ENCODE data around the gene USP32. TPM values are rescaled to one million over a fixed set of nuclear protein-coding genes. Genes with fewer than 3 reads are reported as not detected.

The USP32 gene
- total and polyA plus RNA-seq, 2 of the 8 experiments (the other 6 are each of a cell fraction or from before 2014, with no cell fraction given): 29.6 to 112 TPM

GRCh38 chr17:60321336-60322055 is 70.4 kb downstream of the USP32 start:
- H3K27me3 ChIP-seq (replicated peaks in 1 of 4; ENCODE audit: control insufficient read depth in 3 of 4, extremely low read depth in 1 of 4, insufficient read depth in 3 of 4, low read length in 3 of 4): no peaks in the 10 kb centered on the region
- H4K91ac ChIP-seq (replicated peaks; ENCODE audit: insufficient read length, low read length): no peak overlapping the region
- H4K20me1 ChIP-seq (replicated peaks in 1 of 2; ENCODE audit: control insufficient read depth in 1 of 2, insufficient read depth in 2 of 2, low read length in 2 of 2): peaks cover 4% of the 10 kb centered on the region in 2 experiments
- H2BK12ac ChIP-seq (ENCODE audit: low read depth, low read length): no peak overlapping the region
- H3K14ac ChIP-seq (ENCODE audit: insufficient read length): no peak overlapping the region
- no peak overlapping the region for H2BK120ac ChIP-seq (replicated peaks; ENCODE audit: low read depth, low read length)
- no peak overlapping the region for H3K18ac ChIP-seq (ENCODE audit: extremely low read depth, low read length)
- no peak overlapping the region for H3K56ac ChIP-seq (replicated peaks; ENCODE audit: insufficient read length, low read depth, low read length)
- no peak overlapping the region for H3K4ac ChIP-seq (replicated peaks; ENCODE audit: insufficient read length, low read depth, low read length)
- ChIA-PET CTCF (ENCODE audit: partially characterized antibody) (interaction anchor here (0.7 kb wide), 1 partner anchor 9 kb away, joined by 3 read pairs; no protein-coding TSS in a partner anchor), POLR2A (ENCODE audit: partially characterized antibody) (interaction anchor here (0.8 to 1.0 kb wide), 2 partner anchors 23 to 41 kb away, joined by 3 read pairs; no protein-coding TSS in a partner anchor)
- no peak overlapping the region for H2BK5ac ChIP-seq (ENCODE audit: low read depth, low read length)
- H3K4me1 ChIP-seq (replicated peaks in 1 of 4; ENCODE audit: control insufficient read depth in 3 of 4, insufficient read depth in 4 of 4, low read length in 3 of 4): no peaks in the 10 kb centered on the region
- no peak overlapping the region for H2BK15ac ChIP-seq (ENCODE audit: low read length)
- peaks cover 4 to 98% of the 10 kb centered on the region in 2 experiments; a peak in 3 of 4 replicates for H3K79me2 ChIP-seq (ENCODE audit: control insufficient read depth in 1 of 2, insufficient read depth in 2 of 2, low read length in 2 of 2)
- H2AK5ac ChIP-seq (ENCODE audit: low read depth, low read length): no peak overlapping the region
- no peak overlapping the region for H3K9ac ChIP-seq (replicated peaks in 1 of 4; ENCODE audit: extremely low read depth in 1 of 4, low read depth in 3 of 4, low read length in 3 of 4)
- FAIRE-seq: no peak
- H2AFZ ChIP-seq (ENCODE audit: low read length): no peak overlapping the region
- H3K4me2 ChIP-seq (ENCODE audit: insufficient read depth in 1 of 2, low read depth in 2 of 2, low read length in 2 of 2): no peak overlapping the region
- H3K23me2 ChIP-seq (ENCODE audit: low read depth, low read length): no peaks in the 10 kb centered on the region
- no peak overlapping the region for H3K23ac ChIP-seq (ENCODE audit: insufficient read length)
- 92% methylated on average over 4 of the region's 4 CpGs; no CpG with 5 or more reads in 1 of the 2 experiments for WGBS, 2 experiments (ENCODE audit: extremely low coverage in 1 of 2, insufficient coverage in 1 of 2, insufficient read length in 1 of 2, insufficient replicate concordance in 2 of 2, low coverage in 1 of 2, low lambda C conversion rate in 2 of 2, missing lambda C conversion rate in 1 of 2)
- no peak overlapping the region for H4K5ac ChIP-seq (ENCODE audit: insufficient read length, low read depth, low read length)
- DNase-seq (ENCODE audit: low read depth in 1 of 2, low spot score in 2 of 2): no peak
- no peak overlapping the region for H3K4me3 ChIP-seq (ENCODE audit: extremely low read depth in 1 of 4, insufficient read depth in 2 of 4, low read depth in 3 of 4, low read length in 4 of 4)
- H2BK20ac ChIP-seq (ENCODE audit: low read length): no peak overlapping the region
- H3K27ac ChIP-seq (ENCODE audit: low read depth, low read length): no peak overlapping the region
- H3K79me1 ChIP-seq (ENCODE audit: low read depth, low read length): no peaks in the 10 kb centered on the region; the same call in 1 of the 2 replicates
- no peaks in the 10 kb centered on the region for H3K36me3 ChIP-seq (ENCODE audit: control insufficient read depth in 2 of 4, insufficient read depth in 4 of 4, low read length in 3 of 4)
- H3K9me3 ChIP-seq (ENCODE audit: insufficient read depth in 2 of 2, low read depth in 1 of 2, low read length in 1 of 2): no peaks in the 10 kb centered on the region
- no peak overlapping the region for H4K8ac ChIP-seq (ENCODE audit: extremely low read depth, insufficient read depth, low read length)
- TF ChIP-seq TAF1 (IDR thresholded peaks at IDR 0.05; ENCODE audit: low read depth, low read length) (no peak), POU5F1 (IDR thresholded peaks at IDR 0.05; ENCODE audit: low read depth, low read length) (no peak), SP1 (IDR thresholded peaks at IDR 0.05; ENCODE audit: low read depth, low read length) (no peak), NANOG (IDR thresholded peaks at IDR 0.05; ENCODE audit: insufficient read depth, low read depth, low read length, poor library complexity, severe bottlenecking) (no peak), CHD1 (IDR thresholded peaks at IDR 0.05; ENCODE audit: low read depth, low read length) (no peak), BRCA1 (IDR thresholded peaks at IDR 0.05; ENCODE audit: low read depth, low read length) (no peak), SUZ12 (IDR thresholded peaks at IDR 0.05; ENCODE audit: low read length) (no peak), RXRA (IDR thresholded peaks at IDR 0.05; ENCODE audit: insufficient read depth, low read depth, low read length) (no peak), RBBP5 (IDR thresholded peaks at IDR 0.05; ENCODE audit: borderline replicate concordance, low read depth, low read length) (no peak), TEAD4 (IDR thresholded peaks at IDR 0.05; ENCODE audit: low read depth, low read length) (no peak), TBP (IDR thresholded peaks at IDR 0.05; ENCODE audit: low read depth, low read length) (no peak), GTF2F1 (IDR thresholded peaks at IDR 0.05; ENCODE audit: borderline replicate concordance, low read depth, low read length) (no peak), SRF (IDR thresholded peaks at IDR 0.05; ENCODE audit: low read depth, low read length) (no peak), SAP30 (IDR thresholded peaks at IDR 0.05; ENCODE audit: insufficient read depth, insufficient replicate concordance, low read length) (no peak)
